22Rv1 (cell line): ENCODE data around the gene USP44.

Experiments used
- H3K27ac ChIP-seq: fragments of 450-650 bp; 2 replicates; pipeline ENCODE4 v1.5.1; 2017
- CTCF ChIP-seq: fragments of 450-650 bp; IDR thresholded peaks from 2 replicates; pipeline ENCODE4 v1.5.1; 2017; ENCODE audit warnings: mild to moderate bottlenecking
- ZFX ChIP-seq: fragments of 450-650 bp; IDR thresholded peaks from 2 replicates; pipeline ENCODE4 v1.6.1; 2017; ENCODE audit warnings: antibody characterized with exemption, borderline replicate concordance

USP44 gene

DNA sequence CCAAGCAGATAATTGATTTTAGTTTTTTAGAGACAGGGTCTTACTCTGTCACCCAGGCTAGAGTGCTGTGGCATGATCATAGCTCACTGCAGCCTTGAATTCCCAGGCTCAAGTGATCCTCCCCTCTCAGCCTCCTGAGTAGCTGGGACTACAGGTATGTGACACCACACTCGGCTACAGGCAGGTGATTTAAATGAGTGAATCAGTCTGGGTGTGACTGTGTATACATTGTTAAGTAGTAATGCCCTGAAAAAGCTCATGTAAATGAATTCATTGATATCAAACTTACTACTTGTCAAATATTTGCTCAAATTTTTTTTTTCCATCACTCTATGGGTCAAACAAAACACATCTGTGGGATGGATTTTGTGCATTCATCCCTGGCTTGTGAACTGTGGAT, 6.3 kb upstream of the USP44 start:
- TF ChIP-seq ZFX (no peak), CTCF (no peak)
- no peak overlapping the region for H3K27ac ChIP-seq

DNA sequence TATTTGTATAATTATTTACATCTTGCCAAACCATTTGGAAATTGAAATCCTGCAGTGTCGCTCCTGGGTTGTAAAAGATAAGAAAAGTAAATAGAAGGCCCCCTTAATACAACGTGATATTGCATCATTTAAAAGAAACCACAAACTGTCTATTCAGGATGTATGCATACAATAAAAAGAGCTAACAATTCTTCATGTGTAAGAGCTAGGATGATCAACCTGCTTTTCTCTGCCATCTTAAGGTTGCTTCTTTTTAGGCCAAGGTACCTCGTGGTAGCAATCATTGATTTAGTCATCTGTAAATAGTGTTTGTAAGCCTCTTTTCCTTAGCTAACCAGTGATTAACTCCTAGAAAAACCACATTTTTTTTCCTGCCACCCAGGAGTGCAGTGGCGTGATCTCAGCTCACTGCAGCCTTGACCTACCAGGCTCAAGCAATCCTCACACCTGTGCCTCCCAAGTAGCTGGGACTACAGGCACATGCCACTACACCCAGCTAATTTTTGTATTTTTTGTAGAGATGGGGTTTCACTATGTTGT, 3.3 kb upstream of the USP44 start:
- no peak for TF ChIP-seq CTCF
- no peak for TF ChIP-seq ZFX
- H3K27ac ChIP-seq, result no peak overlapping the region

GRCh38 chr12:95553197-95553943, 2.1 kb upstream of the USP44 start:
- H3K27ac ChIP-seq, result no peak overlapping the region

DNA sequence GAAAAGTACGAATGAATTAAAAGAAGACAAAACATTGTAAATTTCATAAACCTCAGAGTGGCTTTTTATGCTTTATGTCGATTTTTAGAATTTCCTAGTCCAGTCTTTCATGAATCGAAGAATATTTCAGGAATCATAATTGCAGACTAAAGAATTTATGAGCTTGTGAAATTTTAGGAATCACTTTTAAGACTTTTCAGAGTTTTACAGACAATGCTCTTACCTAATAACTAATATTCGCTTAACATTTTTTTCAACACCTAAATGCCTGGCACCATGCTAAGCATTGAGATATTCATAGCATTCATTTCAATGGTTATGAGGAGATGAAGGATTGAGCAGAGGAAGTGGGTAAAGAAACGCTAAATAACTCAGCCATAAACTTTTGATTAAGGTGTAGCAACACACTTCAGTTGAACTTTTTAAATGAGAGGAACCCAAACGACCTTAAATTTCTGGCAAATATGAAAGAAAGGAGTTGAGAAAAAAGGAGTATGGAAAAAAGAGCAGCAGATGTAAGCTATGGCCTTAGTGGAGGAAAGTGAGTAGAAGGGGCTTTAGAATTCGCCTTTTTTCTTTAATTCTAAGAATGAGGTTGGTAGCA, 739 bp upstream of the USP44 start:
- no peak overlapping the region for H3K27ac ChIP-seq
- TF ChIP-seq ZFX (no peak), CTCF (no peak)

More at GRCh38 chr12:95553197-95553943, 2.1 kb upstream of the USP44 start:
- TF ChIP-seq CTCF, result no peak
- no peak for TF ChIP-seq ZFX

GRCh38 chr12:95549392-95550084, 1.7 kb downstream of the USP44 start:
- no peak overlapping the region for H3K27ac ChIP-seq

DNA sequence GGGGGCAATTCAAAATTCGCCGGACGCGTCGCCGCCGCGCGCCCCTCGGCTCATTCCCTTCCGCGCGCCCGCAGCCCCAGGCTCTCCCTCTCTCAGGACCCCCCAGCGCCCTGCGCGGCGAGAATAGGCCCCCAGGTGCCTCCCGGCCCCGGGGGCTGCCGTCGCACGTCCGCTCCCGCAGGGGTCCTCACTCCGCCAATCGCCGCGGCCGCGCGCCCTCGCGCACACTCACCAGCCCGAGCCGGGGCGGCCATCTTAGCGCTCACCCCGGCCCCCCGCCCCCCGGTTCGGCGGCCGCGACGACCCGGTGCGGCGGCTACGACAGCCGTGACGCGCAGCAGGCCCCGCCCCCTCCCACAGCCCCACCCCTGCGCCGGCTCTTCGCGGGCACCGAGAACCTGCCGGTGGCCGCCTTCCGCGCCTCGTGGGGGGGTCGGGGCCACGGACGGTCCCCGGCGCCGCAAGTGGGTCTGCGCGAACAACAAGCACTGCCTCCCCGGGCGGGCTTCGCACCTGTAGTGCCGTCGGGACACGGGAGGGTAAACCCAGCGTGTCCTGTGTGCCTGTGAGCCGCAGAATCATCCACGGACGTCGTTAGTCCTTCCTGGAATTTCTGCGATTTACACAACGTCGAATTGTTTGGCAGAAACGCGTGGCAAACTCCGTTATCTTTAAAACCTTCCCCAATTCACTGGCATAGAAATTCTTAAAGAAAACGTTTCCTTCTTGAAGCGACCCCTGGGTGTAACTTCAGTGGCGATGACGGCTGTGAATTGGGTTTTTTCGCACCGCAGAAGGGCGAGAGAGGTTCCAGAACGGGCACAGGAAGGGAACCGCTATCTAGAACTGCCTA, 2.5 kb downstream of the USP44 start:
- H3K27ac ChIP-seq, result no peak overlapping the region

More at GRCh38 chr12:95549392-95550084, 1.7 kb downstream of the USP44 start:
- TF ChIP-seq ZFX (no peak), CTCF (no peak)

More for the DNA sequence above, 2.5 kb downstream of the USP44 start:
- no peak for TF ChIP-seq ZFX
- TF ChIP-seq CTCF, result no peak
